Anterior cingulate cortex (tissue), 58 donors: ENCODE measurements around the gene HEYL.

Source experiments
- DNase-seq, 58 donors: peaks; one replicate each; lab custom pipeline; 2025; lab: John Stamatoyannopoulos, UW

Gene HEYL

DNA sequence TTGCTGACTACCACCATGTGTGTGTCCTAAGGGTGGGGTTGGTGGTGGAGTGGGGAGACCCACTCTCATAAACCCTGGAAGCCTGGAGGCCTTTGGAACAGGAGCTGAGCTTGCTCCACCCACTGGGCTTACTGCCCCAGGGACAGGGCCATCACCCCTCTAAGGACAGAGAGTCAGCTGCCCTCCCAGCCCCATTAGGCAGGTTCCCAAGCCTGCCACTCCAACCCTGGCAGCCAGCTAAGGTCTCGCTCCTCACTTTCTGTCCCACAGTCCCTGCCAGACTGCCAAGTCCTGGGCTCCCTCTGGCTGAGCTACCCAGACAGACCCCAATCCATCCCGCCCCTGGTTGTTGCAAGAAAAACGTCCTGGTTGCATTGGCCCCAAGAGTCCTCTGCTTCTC is 28.7 kb upstream of the HEYL start:
- peak in 16 of 58 donors; percentile 11 to 47 (median 26) for DNase-seq

DNA sequence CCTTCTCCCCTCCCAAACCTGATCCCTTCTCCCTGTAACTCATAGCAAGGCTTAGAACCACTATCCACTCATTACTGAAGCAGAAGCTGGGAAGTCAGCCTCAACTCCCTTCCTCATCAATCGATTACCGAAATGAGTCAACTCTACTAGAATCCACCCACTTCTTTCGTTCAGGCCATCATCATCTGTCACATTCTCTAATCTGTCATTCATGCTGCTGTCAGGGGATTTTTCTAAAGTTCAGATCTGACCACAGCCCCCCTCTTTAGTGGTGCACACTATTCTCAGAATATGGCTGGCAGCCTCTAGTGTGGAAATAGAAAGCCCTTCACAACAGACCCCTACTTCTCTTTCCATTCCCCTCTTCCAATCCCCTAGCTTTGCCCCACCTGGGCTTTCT is 27.3 kb upstream of the HEYL start:
- no peak for DNase-seq

DNA sequence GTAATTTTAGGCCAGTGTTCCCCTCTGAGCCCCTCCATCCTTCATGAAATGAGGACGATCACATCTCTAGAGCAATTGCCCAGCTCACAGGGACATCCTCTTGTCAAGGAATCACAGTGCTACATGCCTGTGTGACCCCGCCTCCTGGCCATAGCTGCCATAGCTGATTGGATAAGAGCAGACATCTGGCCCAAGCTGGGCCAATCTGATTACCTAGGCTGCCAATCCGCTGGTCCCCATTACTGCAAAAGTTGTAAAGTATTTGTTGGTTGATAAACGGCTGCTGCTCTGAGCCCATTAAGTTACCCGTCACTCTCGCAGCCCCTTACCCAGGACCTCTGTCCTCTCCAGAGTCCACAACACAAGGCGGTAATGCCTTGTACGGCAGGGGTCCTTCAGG is 24.1 kb upstream of the HEYL start:
- no peak for DNase-seq

DNA sequence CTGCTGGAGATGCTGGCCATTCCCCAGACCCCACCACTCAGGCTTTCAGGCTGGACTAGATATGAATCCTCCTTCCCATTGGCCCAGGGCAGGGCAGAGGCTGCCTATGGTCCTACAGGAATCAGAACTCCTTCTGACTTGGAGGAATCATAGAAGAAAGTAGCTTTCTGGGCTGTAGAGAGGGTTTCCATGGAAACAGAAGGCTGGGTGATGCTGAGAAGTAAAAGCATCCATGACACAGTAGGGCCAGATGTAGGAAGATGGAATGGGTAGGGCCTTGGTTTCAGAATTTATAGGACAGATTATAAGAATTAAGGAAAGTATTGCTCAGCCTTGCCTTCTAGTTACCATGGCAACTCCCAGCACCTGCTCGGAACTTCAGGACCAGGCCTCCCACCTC is 23.4 kb upstream of the HEYL start:
- DNase-seq = no peak

DNA sequence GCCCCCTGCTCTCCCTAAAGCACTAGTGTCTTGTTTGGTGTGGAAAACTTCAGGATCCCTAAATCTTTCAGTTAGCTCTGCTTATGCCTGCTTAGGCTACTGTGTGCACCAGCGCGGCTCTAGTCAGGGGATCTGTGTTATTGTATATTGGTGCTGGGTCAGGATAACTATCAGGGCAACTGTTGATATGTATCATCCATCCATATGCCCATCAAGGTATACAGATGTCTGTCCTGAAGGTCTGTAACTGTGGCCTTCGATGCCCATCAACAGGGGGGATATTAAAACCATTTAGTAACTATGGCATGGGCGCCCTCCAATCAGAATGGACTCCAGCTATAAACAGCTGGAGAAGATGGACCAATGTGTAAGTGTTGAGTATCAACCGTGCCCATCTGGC is 20.1 kb upstream of the HEYL start:
- DNase-seq = no peak

DNA sequence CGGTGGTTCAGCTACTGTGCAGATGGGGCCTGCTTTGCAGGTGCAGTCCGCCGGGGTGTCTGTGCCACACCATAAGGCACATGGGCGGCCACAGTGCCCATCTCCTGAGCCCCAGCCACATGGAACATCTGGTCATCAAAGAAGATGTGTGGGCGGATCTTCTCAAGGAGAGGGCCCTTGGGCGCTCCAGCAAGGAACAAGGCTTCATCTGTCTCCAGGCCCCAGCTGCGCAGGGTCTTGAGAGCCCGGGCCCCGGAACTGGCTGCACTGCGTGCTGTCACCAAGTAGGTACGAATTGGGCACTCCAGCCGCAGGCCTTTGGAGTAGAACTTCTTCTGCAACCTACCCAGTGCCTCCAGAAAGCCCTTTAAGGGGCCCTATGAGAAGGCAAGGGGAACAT is 19.7 kb upstream of the HEYL start:
- DNase-seq = no peak

DNA sequence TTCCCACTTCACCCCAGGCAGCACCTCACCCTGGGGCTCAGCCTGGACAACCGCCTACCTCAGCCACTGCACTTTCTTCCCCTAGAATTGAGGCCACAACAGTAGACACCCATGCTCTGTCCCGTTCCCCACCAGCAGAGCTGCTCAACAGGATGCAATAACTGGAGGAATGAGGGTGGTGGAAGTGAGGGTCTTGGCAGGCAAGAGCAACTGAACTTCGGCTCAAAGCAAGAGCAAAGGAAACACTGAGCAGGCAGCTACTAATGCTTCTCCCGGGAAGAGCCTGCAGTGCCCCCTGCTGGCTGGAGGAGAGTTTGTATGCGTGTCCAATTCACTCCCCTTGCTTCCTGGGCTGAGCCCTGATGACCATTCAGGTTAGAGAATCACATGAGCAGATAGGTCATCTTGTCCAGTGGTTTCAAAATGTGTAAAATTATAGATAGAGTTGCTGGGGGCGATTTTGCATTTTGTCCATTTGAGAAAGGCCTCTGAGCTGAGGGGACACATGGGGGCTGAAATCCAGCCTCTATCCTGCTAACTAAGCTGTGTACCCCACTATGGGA is 18.6 kb upstream of the HEYL start:
- DNase-seq = peak in 31 of 58 donors; percentile 5 to 66 (median 20)

DNA sequence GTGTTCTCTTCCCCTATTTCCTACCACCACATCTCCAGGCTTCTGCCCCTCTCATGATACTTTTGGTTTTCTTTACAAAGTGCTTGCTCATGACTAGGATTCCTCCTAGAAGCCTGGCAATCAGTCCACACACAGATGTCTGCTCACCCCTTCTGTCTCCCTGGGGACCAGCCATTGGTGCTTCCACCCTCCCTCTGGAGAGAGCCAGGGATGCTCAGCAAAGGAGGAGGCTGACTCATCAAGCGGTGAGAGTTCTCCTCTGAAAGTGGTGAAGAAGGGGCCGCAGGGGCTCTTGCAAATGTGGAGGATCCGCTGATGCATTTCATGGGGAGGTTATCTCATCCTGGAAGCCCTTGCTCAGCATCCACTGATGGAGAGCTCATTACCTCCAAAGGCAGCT is 18.0 kb upstream of the HEYL start:
- peak in 15 of 58 donors; percentile 10 to 56 (median 23) for DNase-seq

DNA sequence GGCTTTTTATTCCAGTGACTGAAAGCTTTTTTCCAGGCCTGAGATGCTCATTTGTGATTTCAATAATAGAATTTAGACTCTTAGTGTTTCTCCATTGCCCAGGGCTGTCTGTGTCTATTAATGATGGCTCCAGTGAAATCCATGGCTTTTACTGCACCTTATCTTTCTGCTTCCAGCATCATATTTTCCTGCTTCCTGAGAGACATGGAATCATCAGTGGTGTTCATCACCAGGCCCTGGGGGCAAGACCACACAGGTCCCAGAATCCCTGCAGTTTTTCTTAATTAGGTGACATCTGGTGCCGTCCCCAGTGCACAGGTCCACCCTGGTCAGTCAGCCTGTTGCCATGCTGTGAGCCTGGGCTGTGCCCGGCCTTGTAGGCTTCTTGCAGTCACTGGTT is 16.9 kb upstream of the HEYL start:
- DNase-seq = no peak

DNA sequence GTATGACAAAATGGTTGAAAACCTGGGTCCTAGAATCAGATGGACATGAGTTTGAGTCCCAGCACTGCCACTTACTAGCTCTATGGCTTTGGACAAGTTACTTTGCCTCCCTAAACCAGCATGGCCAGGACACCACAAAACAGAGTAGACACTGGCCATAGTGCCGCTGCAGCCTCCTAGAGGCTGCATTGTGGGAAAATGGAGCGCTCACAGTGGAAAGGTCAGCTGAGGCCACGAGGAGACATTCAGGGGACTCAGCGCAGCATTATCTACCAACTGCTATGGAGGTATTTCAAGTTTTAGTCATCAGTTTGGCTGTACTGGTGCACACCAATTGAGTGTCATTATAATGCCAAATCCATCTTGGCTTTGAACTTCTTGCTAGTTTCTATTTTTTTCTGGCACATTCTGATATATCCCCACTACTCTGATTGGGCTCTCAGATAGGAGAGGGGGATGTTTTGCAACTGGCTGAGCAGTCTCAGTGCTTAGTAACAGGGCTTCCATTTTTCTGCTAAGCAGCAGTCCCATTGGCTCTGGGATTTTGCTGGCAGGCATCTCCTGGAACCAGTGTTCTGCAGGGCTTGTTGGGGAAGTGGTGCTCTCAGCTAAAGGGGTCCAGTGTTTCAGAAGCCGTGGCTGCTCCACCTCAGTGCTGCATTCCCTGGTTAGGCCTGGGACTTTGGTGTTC is 16.3 kb upstream of the HEYL start:
- DNase-seq = peak in 11 of 58 donors; percentile 8 to 33 (median 19)

DNA sequence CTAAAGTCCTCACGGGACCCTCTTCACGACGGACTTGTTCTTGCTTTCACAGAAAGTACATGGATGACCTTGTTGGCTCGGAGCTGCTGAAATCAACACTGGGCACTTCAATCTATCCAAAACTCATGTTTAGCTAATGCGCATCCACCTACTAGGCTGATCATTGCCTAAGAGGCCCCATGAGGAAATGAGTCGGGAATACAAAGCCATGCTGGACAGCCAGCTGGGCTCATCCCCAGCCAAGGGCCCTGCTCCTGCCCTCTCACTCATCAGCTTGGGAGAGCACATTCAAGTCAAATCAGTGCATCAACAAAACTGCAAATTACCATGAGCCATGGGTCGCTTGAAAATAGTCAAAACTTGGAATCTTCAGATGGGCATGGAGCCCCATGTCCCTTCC is 14.8 kb upstream of the HEYL start:
- no peak for DNase-seq

DNA sequence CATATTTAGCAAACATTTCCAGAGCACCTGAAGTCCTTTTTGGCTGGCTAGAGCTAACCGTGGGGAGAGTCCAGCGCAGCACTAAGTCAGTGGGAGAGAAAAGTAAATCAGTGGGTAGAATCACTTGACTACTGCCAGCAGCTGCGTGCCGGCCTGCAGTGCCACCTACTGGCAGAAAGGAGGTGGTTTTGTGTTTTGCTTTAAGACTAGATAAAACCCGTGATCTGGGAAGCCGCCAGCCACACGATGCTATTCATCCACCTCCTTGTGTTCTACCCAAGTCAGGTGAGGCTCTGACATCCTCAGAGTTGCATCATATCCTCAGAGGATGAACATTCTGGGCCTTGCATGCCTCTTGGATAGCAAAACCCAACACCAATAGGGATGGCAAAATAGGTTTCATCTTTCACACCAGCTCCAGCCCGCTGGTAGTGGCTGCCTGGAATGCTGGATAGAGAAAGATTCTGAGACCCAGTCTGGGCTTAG is 14.1 kb upstream of the HEYL start:
- peak in 57 of 58 donors; percentile 6 to 86 (median 65) for DNase-seq

DNA sequence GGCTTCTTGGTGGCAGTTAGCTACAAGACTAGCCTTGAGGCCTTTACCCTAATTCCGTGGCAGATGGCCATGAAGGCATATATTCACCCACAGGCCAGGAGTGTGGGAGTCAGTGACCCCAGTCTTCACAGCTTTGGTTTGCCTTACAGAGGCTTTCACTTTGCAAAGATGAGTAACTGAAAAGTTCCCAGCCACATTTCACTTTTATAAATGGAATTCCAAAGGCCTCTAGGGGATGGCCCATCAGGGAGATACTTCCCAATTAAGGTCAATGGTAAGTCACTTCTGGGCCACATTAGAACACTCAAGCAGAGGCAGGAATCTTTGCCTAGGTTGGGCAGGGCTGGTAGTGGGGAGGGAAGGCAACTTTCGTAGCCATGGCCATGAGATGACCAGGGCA is 13.1 kb upstream of the HEYL start:
- no peak for DNase-seq

DNA sequence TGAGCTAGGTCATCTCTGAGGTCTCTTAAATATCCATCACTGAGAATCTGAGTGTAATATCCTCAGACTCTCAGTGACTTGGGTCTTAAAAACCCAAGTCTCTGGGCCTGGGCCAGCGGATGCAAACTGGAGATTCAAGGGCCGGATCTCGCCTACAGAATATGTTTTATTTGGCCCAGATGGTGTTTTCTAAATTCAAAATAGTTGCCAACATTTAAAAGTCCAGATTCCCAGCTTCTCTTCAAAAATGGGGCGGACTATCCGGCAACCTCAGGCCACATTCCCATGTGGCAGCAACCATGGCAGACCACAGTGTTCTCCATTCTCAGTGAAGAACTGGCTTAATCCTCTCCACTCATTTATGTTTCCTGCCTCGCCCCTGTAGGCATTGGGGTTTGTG is 12.7 kb upstream of the HEYL start:
- DNase-seq = no peak

DNA sequence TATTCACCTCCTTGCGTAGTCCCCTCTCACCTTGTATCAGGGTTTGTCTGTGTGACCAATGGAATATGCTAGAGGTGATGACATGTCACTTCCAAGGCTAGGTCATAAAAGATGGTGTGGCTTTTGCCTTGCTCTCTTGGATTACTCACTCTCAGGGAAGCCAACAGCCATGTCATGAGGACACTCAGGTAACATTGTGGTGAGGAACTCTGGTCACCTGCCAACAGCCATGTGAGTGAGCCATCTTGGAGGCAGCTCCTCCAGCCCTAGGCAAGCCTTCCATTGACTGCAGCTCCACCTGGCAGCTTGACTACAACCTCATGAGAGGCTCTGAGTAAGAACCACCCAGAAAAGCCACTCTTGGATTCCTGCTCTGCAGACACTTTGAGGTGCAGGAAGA is 11.0 kb upstream of the HEYL start:
- no peak for DNase-seq

DNA sequence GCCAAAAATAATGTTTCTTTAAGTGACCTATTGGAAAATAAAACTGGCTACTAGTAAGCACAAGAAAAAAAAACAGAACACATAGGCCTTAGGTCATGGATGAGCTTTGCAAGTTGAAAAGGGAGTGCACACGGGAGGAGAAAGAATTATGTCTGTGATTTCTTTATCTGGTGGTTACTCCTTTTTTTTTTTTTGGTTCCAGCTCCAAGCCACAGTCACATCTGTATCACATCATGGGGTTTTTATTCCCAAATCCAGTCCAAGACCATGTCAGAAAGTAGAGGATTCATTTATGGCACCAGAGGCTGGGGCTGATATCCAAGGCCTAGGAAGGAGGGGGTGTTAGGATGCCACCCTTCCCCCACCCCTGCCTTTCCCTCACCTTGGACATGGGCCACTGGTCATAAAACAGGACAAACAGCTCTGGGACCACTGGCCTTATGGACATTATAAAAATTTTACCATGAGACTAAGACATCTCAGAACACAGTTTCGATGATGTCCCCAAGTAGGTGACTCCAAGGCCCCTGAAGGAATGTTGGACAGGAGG is 10.3 kb upstream of the HEYL start:
- DNase-seq = no peak

DNA sequence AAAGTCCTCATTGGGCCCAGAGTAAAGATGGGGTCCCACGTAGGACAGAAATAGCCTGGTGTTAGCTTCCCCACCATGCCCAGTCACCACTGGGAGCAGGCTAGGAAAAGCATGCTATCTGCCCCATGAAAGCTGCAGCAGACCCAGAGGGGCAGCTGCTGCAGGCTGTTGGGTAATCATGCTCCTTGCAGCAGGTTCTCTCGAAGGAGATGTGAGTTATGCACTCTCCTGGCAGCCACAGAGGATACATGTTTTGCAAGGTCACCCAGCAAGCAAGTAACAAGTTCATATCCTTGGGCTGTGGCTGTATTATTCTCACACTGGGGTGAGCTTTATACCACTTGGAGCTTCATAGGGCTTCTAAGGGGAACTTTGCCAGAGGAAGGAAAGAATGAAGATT is 9.1 kb upstream of the HEYL start:
- no peak for DNase-seq

DNA sequence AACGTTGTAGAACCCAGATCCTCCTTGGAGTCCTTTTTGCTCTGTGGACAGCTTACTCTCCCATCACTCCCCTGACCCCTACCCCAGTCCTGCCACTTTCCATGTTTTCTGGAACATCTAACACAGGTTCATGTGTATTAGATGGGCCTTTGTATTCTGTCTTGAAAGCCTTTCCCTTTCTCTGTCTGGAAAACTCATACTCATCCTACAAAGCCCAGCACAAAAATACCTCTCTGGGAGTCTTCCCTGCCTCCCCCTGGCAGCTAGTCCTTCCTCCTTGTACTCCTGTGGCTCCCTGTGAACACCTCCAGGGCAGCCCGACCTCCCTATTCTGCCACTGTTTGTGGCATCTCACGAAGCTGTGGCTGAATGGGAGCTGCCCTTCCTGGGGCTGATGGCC is 7.8 kb upstream of the HEYL start:
- DNase-seq = no peak

DNA sequence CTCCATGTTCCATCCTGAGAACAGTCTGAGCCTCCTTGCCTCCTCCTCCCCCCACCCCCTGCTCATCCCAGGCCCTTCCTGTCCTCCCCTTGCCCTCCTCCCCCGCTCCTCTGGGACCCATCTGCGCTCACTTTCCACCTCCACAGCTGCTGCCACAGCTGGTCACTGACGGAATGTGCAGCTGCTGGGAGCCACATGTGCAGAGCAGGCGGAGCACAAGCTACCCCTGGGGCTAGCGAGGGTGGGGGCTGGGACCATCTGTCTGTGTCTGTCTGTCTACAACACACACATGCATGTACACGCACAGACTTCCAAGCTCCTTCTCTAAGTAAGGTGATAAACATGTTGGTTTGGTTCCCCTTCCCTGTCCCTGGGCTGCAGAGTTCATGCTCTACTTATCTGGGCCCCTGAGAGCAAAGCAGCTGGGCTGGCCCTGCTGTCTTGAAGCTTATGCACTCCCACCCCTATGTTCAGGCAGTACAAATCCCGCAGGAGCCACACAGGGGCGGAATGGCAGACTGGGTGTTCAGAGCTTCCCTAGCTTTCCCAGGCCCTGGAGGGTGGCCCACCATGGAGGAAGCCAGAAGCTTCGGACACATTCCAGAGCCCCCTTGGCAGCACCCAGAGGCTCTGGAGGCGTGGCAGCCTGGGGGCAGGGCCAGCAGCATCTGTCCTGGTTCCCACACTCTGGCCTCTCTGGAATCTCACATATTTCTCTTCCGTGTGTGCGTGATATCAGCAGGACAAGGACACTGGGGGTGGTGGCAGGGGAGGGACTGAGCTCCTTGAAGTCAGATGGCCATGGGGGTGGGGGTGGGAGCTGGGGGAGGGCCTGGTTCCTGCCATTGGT is 7.0 kb upstream of the HEYL start:
- no peak for DNase-seq

DNA sequence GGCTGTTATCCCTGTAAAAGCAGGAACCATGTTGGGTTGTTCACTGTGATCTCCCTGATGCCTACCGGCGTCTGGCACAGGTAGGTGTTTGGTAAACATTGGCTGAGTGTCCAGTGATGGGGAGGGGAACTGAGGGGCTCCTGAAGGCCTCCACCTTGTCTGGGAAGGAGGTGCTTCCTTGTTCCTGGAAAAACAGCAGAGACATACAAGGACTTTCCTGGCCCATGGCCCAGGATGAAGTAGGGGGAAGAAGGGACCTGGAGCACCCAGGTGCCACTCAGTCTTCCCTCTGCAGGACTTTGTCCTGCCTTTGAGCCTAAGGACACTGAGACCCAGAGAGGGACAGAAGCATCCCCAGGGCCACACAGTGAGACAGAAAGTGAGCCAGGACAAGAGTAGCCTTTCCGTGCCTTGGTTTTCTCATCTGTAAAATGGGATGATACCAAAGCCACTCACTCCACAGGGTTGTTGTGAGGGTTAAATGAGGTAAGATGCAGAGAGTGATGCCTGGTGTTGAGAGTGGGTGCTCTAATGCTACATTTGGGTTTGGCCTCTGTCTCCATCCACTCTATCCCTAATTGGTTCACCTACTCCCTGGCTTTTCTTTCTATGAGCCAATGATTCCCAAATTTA is 6.1 kb upstream of the HEYL start:
- DNase-seq = no peak

DNA sequence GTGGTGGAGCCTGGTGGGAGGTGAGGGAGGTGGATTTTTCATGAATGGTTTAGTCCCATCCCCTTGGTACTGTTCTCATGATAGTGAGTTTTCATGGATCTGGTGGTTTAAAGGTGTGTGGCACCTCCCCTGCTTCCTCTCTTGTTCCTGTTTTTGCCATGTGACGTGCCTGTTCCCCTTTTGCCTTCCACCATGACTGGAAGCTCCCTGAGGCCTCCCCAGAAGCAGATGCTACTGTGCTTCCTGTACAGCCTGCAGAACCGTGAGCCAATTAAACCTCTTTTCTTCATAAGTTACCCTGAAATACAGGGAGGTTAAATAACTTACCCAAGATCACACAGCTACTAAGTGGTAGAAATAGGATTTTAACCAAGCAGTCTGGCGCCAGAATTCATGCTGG is 4.3 kb upstream of the HEYL start:
- no peak for DNase-seq
